Activated CD4-positive, alpha-beta T cell treated with anti-CD3 and anti-CD28 coated beads, Interleukin-2, amount 50 U/mL, for 24 hours (primary cell): ENCODE results near the gene CD2.

Experiments
- DNase-seq, 2 donors: peaks; one replicate each; pipeline ENCODE4 v3.0.0-alpha.2; 2020; ENCODE audit warnings: low read depth in 1 of 2, low spot score in 1 of 2

Gene CD2

GRCh38 chr1:116759636-116760035 lies 5.4 kb downstream of the CD2 start:
- DNase-seq: no peak

- DNase-seq: no peak
Measured at GRCh38 chr1:116760487-116760886, 6.3 kb downstream of the CD2 start.

GRCh38 chr1:116760996-116761665 lies 6.9 kb downstream of the CD2 start:
- no peak for DNase-seq

GRCh38 chr1:116762281-116762680 lies 8.1 kb downstream of the CD2 start:
- no peak for DNase-seq

- no peak for DNase-seq
Measured at GRCh38 chr1:116762781-116763115, 8.5 kb downstream of the CD2 start.

- DNase-seq: no peak
Measured at GRCh38 chr1:116763116-116763786, 9.0 kb downstream of the CD2 start.

- DNase-seq: no peak
Measured at GRCh38 chr1:116763787-116764465, 9.7 kb downstream of the CD2 start.

- no peak for DNase-seq
Measured at GRCh38 chr1:116764466-116764898, 10.3 kb downstream of the CD2 start.

- DNase-seq: no peak
Measured at GRCh38 chr1:116764906-116765862, 11.0 kb downstream of the CD2 start.

- DNase-seq: no peak
Measured at GRCh38 chr1:116765962-116766361, 11.7 kb downstream of the CD2 start.

- no peak for DNase-seq
Measured at GRCh38 chr1:116766616-116767469, 12.6 kb downstream of the CD2 start.

GRCh38 chr1:116767782-116768382 lies 13.7 kb downstream of the CD2 start:
- no peak for DNase-seq

GRCh38 chr1:116768416-116769103 lies 14.3 kb downstream of the CD2 start:
- DNase-seq: no peak

GRCh38 chr1:116769104-116769452 lies 14.8 kb downstream of the CD2 start:
- no peak for DNase-seq

GRCh38 chr1:116769561-116769977 lies 15.3 kb downstream of the CD2 start:
- DNase-seq: peak in 1 of 2 donors; percentile 82

- DNase-seq: no peak
Measured at GRCh38 chr1:116769994-116770393, 15.8 kb downstream of the CD2 start.

- no peak for DNase-seq
Measured at GRCh38 chr1:116770625-116771024, 16.4 kb downstream of the CD2 start.

GRCh38 chr1:116771997-116772647 lies 17.9 kb downstream of the CD2 start:
- no peak for DNase-seq

- DNase-seq: no peak
Measured at GRCh38 chr1:116772648-116773045, 18.4 kb downstream of the CD2 start.
